Skeletal muscle satellite cell (primary cell): ENCODE measurements around the gene RAPGEF2.
"Not testable (repeated sequence)": the region's sequence is repeated elsewhere in the genome, so short reads cannot be mapped to it uniquely, and the experiment has no call there.

Experiments
- H3K27me3 ChIP-seq: 2 replicates; pipeline ENCODE4 v1.7.0; 2013; ENCODE audit warnings: low read length; ENCODE audit not compliant: control insufficient read depth, insufficient read depth
- H3K36me3 ChIP-seq: 2 replicates; pipeline ENCODE4 v1.7.0; 2013; ENCODE audit warnings: mild to moderate bottlenecking, control low read depth, low read length; ENCODE audit not compliant: insufficient read depth
- H3K4me1 ChIP-seq: 2 replicates; pipeline ENCODE4 v1.7.0; 2013; ENCODE audit warnings: low read length; ENCODE audit not compliant: control insufficient read depth, insufficient read depth
- H3K4me2 ChIP-seq: 2 replicates; pipeline ENCODE4 v1.7.0; 2013; ENCODE audit warnings: mild to moderate bottlenecking, low read length
- H3K4me3 ChIP-seq: 2 replicates; pipeline ENCODE4 v1.7.0; 2013; ENCODE audit warnings: low read length
- H3K9ac ChIP-seq: 2 replicates; pipeline ENCODE4 v1.7.0; 2013; ENCODE audit warnings: mild to moderate bottlenecking, low read depth, low read length, moderate library complexity
- H3K9me3 ChIP-seq: replicated peaks from 2 replicates; pipeline ENCODE4 v1.7.0; 2013; ENCODE audit warnings: mild to moderate bottlenecking, control low read depth, low read length

The RAPGEF2 gene

DNA sequence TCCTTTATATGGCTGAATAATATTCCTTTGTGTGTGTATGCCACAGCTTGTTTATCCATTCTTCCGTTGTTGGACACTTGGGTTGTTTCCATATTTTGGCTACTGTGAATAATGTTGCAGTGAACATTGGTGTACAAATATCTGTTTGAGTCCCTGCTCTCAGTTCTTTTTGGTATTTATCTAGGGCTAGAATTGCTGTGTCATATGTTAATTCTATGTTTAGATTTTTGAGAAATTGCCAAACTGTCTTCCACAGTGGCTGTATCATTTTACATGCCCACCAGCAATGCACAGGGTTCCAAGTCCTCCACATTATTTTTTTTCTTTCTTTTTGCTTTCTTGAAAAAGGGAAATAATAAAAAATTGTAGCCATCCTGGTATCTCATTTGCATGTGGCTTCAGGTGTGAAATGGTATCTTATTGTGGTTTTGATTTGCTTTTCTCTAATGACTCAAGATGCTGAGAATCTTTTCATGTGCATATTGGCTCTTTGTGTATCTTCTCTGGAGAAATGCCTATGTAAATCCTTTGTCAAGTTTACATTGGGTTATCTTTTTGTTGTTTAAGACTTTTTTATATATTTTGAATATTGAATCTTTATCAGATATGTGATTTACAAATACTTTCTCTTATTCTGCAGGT, 129.7 kb downstream of the RAPGEF2 start:
- no peak overlapping the region for H3K9ac ChIP-seq
- no peaks in the 10 kb centered on the region for H3K27me3 ChIP-seq
- no peaks in the 10 kb centered on the region for H3K9me3 ChIP-seq
- no peaks in the 10 kb centered on the region for H3K36me3 ChIP-seq
- no peak overlapping the region for H3K4me2 ChIP-seq
- no peak overlapping the region for H3K4me3 ChIP-seq
- peaks cover 17% of the 10 kb centered on the region for H3K4me1 ChIP-seq

- Histone ChIP-seq H3K36me3 (no peaks in the 10 kb centered on the region), H3K4me1 (peaks cover 3% of the 10 kb centered on the region), H3K4me2 (no peak overlapping the region), H3K9me3 (no peaks in the 10 kb centered on the region), H3K4me3 (no peak overlapping the region), H3K27me3 (no peaks in the 10 kb centered on the region), H3K9ac (no peak overlapping the region)
Measured at GRCh38 chr4:159235779-159236368, 133.0 kb downstream of the RAPGEF2 start.

- peaks cover 3% of the 10 kb centered on the region for H3K4me1 ChIP-seq
- no peak overlapping the region for H3K9ac ChIP-seq
Measured at GRCh38 chr4:159237975-159238374, 135.1 kb downstream of the RAPGEF2 start.

DNA sequence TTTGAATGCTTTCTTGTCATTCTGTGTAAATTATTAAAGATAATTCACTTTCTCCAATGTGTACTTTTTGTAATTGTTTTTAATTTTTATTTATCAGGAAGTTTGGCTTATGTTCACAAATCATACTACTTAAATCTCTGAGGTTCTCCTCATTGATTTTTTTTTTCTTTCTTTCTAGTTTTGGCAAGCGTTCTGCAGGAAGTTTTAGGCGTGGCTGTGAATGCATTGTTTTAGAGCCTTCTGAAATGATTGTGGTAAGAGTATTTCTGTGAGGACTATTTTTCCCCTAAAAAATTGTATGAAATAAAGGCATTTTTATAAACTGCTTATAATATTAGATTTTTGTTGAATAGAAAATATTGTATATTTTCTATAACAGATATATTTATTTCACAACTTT, 135.8 kb downstream of the RAPGEF2 start:
- Histone ChIP-seq H3K9me3 (no peaks in the 10 kb centered on the region), H3K9ac (peak overlapping the region; percentile 8), H3K4me3 (no peak overlapping the region), H3K27me3 (no peaks in the 10 kb centered on the region), H3K4me1 (peaks cover 3% of the 10 kb centered on the region), H3K36me3 (peaks cover 2% of the 10 kb centered on the region), H3K4me2 (no peak overlapping the region)

More at GRCh38 chr4:159237975-159238374, 135.1 kb downstream of the RAPGEF2 start:
- no peak overlapping the region for H3K4me3 ChIP-seq
- H3K36me3 ChIP-seq = no peaks in the 10 kb centered on the region
- no peaks in the 10 kb centered on the region for H3K9me3 ChIP-seq
- H3K4me2 ChIP-seq = no peak overlapping the region
- H3K27me3 ChIP-seq = no peaks in the 10 kb centered on the region

DNA sequence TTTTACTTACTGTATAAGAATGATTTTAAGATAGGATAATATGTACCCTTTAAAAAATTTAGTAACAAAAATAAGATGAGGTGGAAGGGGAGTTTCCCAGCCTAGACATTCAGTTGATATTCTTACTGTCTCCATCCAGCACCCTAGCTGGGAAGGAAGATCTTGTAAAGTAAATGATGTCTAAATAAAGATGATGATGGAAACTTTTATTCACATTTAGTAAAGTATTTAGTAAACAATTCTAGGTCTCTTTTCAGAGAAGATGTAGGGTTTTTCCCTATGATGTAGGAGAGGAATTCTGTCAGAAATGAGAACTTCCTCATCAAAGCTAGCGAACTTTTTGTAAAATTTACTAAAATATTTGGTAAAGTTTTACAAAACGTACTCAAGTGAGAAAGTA, 136.8 kb downstream of the RAPGEF2 start:
- Histone ChIP-seq H3K4me1 (peaks cover 3% of the 10 kb centered on the region), H3K4me3 (no peak overlapping the region)

GRCh38 chr4:159240046-159240445, 137.2 kb downstream of the RAPGEF2 start:
- Histone ChIP-seq H3K27me3 (no peaks in the 10 kb centered on the region), H3K4me1 (peaks cover 3% of the 10 kb centered on the region), H3K4me2 (no peak overlapping the region), H3K36me3 (peaks cover 4% of the 10 kb centered on the region), H3K9me3 (no peaks in the 10 kb centered on the region), H3K9ac (no peak overlapping the region), H3K4me3 (no peak overlapping the region)

More for the DNA sequence above, 136.8 kb downstream of the RAPGEF2 start:
- Histone ChIP-seq H3K9me3 (no peaks in the 10 kb centered on the region), H3K4me2 (no peak overlapping the region), H3K27me3 (no peaks in the 10 kb centered on the region), H3K36me3 (peaks cover 4% of the 10 kb centered on the region), H3K9ac (no peak overlapping the region)

- Histone ChIP-seq H3K36me3 (peaks cover 4% of the 10 kb centered on the region), H3K4me3 (no peak overlapping the region), H3K9me3 (no peaks in the 10 kb centered on the region), H3K4me2 (no peak overlapping the region), H3K9ac (no peak overlapping the region), H3K27me3 (no peaks in the 10 kb centered on the region), H3K4me1 (peaks cover 3% of the 10 kb centered on the region)
Measured at GRCh38 chr4:159240687-159241086, 137.8 kb downstream of the RAPGEF2 start.

DNA sequence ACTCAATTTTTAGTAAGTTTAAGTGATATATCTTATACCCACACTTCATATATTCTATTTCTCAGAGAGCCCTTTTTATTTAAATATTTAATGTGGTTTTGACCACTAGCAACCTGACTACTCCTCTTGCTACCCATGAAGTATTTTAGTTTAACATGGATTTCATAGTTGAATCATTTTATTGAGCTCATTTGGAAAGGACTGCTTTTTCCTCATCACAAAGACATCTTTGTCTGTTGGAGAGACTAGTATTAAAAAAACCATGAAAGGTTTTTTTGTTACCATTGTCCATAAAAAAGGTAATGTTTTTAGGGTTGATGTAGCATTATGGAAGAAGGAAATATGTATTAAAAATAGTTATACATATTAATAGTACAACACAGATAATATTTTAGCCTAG, 139.5 kb downstream of the RAPGEF2 start:
- no peaks in the 10 kb centered on the region for H3K27me3 ChIP-seq
- peaks cover 3% of the 10 kb centered on the region for H3K4me1 ChIP-seq
- no peaks in the 10 kb centered on the region for H3K9me3 ChIP-seq
- no peak overlapping the region for H3K4me2 ChIP-seq
- no peak overlapping the region for H3K9ac ChIP-seq
- no peak overlapping the region for H3K4me3 ChIP-seq
- H3K36me3 ChIP-seq = peaks cover 4% of the 10 kb centered on the region

DNA sequence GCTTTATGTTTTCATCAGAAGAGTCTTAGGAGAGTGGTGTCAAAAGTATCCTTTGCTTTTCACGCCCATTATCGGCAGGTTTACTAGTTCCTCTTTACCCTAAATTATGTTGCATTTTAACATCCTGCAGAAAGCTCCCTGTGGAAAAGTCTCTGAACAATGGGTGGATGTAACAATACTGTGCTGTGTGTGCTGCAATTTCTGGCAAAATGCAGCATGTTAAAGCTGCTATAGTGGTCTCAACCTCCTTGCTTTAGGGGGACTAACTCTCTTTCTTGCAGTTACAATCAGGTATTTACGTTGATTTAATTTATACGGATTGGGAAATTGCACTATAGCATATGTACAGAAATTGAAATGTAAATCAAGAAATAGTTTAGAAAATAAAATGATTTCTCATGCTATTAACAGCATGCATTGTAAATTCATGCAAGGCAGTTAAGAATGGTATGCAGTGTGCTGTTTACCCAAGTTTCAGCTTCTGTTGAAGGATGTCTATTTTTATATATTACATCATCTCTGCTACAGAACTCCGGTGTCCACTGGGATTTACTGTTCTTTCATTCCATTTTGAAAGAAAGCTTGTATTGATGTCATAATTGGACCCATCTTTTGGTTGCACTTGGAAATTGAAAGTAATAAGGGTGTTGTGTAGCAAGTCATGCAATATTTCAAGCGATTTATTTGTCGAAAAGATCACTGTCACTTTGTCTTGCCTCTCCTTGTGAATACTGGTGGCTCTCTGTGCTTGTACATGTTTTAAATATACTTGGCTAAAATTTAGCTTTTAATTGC, 145.7 kb downstream of the RAPGEF2 start:
- Histone ChIP-seq H3K4me3 (peak overlapping the region; percentile 59), H3K4me1 (peaks cover 18% of the 10 kb centered on the region), H3K27me3 (no peaks in the 10 kb centered on the region), H3K36me3 (peaks cover 7% of the 10 kb centered on the region), H3K4me2 (peak overlapping the region; percentile 76), H3K9ac (peak overlapping the region; percentile 31), H3K9me3 (no peaks in the 10 kb centered on the region)

DNA sequence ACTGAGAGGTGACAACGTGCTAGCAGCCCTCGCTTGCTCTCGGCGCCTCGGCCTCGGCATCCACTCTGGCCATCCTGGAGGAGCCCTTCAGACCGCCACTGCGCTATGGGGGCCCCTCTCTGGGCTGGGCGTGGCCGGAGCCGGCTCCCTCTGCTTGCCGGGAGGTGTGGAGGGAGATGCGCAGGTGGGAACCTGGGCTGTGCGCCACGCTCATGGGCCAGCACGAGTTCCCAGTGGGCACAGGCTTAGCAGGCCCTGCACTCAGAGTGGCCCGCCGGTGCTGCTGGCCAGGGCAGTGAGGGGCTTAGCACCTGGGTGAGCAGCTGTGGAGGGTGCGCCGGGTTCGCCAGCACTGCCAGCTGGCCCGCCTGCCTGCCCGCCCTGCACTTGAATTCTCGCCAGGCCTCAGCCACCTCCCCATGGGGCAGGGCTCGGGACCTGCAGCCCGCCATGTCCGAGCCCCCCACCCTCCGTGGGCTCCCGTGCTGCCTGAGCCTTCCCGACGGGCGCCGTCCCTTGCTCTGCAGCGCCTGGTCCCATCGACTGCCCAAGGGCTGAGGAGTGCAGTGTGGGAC, 148.0 kb downstream of the RAPGEF2 start:
- no peak overlapping the region for H3K9ac ChIP-seq
- peaks cover 18% of the 10 kb centered on the region for H3K4me1 ChIP-seq
- H3K9me3 ChIP-seq = no peaks in the 10 kb centered on the region
- no peak overlapping the region for H3K4me3 ChIP-seq
- peaks cover 5% of the 10 kb centered on the region for H3K36me3 ChIP-seq
- no peaks in the 10 kb centered on the region for H3K27me3 ChIP-seq
- H3K4me2 ChIP-seq = no peak overlapping the region

DNA sequence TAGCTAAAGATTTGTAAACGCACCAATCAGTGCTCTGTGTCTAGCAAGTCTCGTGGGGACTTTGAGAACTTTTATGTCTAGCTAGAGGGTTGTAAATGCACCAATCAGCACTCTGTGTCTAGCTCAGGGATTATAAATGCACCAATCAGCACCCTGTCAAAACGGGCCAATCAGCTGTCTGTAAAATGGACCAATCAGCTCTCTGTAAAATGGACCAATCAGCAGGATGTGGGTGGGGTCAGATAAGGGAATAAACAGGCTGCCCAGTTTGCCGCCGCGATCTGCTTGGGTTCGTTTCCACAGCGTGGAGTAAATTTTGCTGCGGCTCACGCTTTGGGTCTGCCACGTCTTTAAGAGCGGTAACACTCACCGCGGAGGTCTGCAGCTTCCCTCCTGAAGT, 148.7 kb downstream of the RAPGEF2 start:
- H3K36me3 ChIP-seq, H3K27me3 ChIP-seq, H3K4me3 ChIP-seq, H3K4me2 ChIP-seq, H3K9me3 ChIP-seq, H3K9ac ChIP-seq: not testable (repeated sequence)
- peaks cover 18% of the 10 kb centered on the region for H3K4me1 ChIP-seq
